ENCODE measurements around the gene PANK4.

GRCh38 chr1:2560299-2561073, 34.1 kb upstream of the PANK4 start:
- TF ChIP-seq CTCF (IDR thresholded peaks at IDR 0.05): no peak
- no peak for TF ChIP-seq EP300 (IDR thresholded peaks at IDR 0.05)
